B cell (primary cell): ENCODE results near the gene PTGES3L. TPM values are rescaled to one million over a fixed set of nuclear protein-coding genes. Genes with fewer than 3 reads are reported as not detected.
A peak's percentile ranks its signal among the peaks of the same experiment; 100 is the strongest.
"Not testable (repeated sequence)": the region's sequence is repeated elsewhere in the genome, so short reads cannot be mapped to it uniquely, and the experiment has no call there.

Experiments used
- ATAC-seq: fragments of 200-7000 bp; cut with Tn5 transposase; one replicate; pipeline ENCODE4 v1.10.0; 2021; ENCODE audit warnings: low read depth, mild to moderate bottlenecking, moderate number of reproducible peaks, moderate library complexity
- CTCF ChIA-PET: fragments of 350-600 bp; sonication (Branson Sonifier 250); formaldehyde crosslinking; loops from one replicate; lab custom pipeline; 2021; ENCODE audit warnings: antibody characterized with exemption, inconsistent platforms; lab: Charles Lee
- POLR2A ChIA-PET: fragments of 350-600 bp; sonication (Branson Sonifier 250); formaldehyde crosslinking; loops from one replicate; lab custom pipeline; 2021; ENCODE audit warnings: antibody characterized with exemption; lab: Charles Lee
- DNase-seq: peaks from one replicate; pipeline ENCODE4 v3.0.0; 2013
- H2AFZ ChIP-seq: 2 replicates; pipeline ENCODE4 v1.6.1; 2012; ENCODE audit warnings: mild to moderate bottlenecking, low read depth, low read length; ENCODE audit not compliant: insufficient read depth, poor library complexity, severe bottlenecking
- H3K27ac ChIP-seq, 2 donors: 1 replicate in 1 of 2; 2 replicates in 1 of 2; pipeline ENCODE4 v1.5.1; 2012 to 2013; ENCODE audit warnings: low read length in 2 of 2, mild to moderate bottlenecking in 2 of 2, moderate library complexity in 1 of 2
- H3K27me3 ChIP-seq, 4 experiments: fragments of 200-600 bp in 1 of 4; sonication (generic) in 1 of 4; replicated peaks in 1 of 4; 1 replicate in 2 of 4; 2 replicates in 2 of 4; pipeline versions ENCODE4 v1.6.1 to v1.7.0; 2013 to 2016; ENCODE audit warnings: low read length in 3 of 4, mild to moderate bottlenecking in 2 of 4, mixed read lengths in 1 of 4, moderate library complexity in 1 of 4; ENCODE audit not compliant: insufficient read depth in 4 of 4, control insufficient read depth in 3 of 4; ENCODE audit errors: control extremely low read depth in 1 of 4
- H3K36me3 ChIP-seq, 2 experiments: replicated peaks in 1 of 2; 1 replicate in 1 of 2; 2 replicates in 1 of 2; pipeline versions ENCODE4 v1.6.1 to v1.7.1; 2013; ENCODE audit warnings: low read length in 1 of 2; ENCODE audit not compliant: insufficient read depth in 2 of 2, control insufficient read depth in 1 of 2; ENCODE audit errors: control extremely low read depth in 1 of 2, extremely low read depth in 1 of 2
- H3K4me1 ChIP-seq, 2 donors: fragments of 200-600 bp in 1 of 2; sonication (generic) in 1 of 2; 1 replicate in 1 of 2; 2 replicates in 1 of 2; pipeline versions ENCODE4 v1.5.1 to v1.6.1; 2013 to 2017; ENCODE audit warnings: low read length in 2 of 2; ENCODE audit not compliant: control insufficient read depth in 2 of 2, insufficient read depth in 2 of 2
- H3K4me2 ChIP-seq: replicated peaks from 2 replicates; pipeline ENCODE3; 2012; ENCODE audit warnings: mild to moderate bottlenecking, low read depth, low read length; ENCODE audit not compliant: poor library complexity, severe bottlenecking
- H3K4me3 ChIP-seq, 5 experiments: fragments of 200-600 bp in 1 of 5; sonication (generic) in 1 of 5; 1 replicate in 3 of 5; 2 replicates in 2 of 5; pipeline versions ENCODE4 v1.5.1 to v1.7.0; 2011 to 2016; ENCODE audit warnings: low read length in 4 of 5, mild to moderate bottlenecking in 4 of 5, low read depth in 2 of 5, control low read depth in 1 of 5, moderate library complexity in 1 of 5; ENCODE audit not compliant: insufficient read depth in 1 of 5; ENCODE audit errors: control extremely low read depth in 1 of 5, extremely low read depth in 1 of 5
- H3K79me2 ChIP-seq: fragments of 200-600 bp; sonication (generic); one replicate; pipeline ENCODE4 v1.6.0; 2016; ENCODE audit warnings: low read length; ENCODE audit not compliant: control insufficient read depth, insufficient read depth
- H3K9ac ChIP-seq: fragments of 200-600 bp; sonication (generic); 2 replicates; pipeline ENCODE4 v1.6.1; 2017; ENCODE audit warnings: mild to moderate bottlenecking, low read length, moderate library complexity
- H3K9me3 ChIP-seq, 3 donors: one replicate each; pipeline versions ENCODE4 v1.6.1 to v1.7.1; 2013; ENCODE audit warnings: low read length in 2 of 3; ENCODE audit not compliant: control insufficient read depth in 2 of 3, insufficient read depth in 1 of 3; ENCODE audit errors: control extremely low read depth in 1 of 3
- H4K20me1 ChIP-seq: 2 replicates; pipeline ENCODE4 v1.6.0; 2012; ENCODE audit warnings: mild to moderate bottlenecking, low read length; ENCODE audit not compliant: insufficient read depth, control insufficient read depth, poor library complexity, severe bottlenecking
- H3K27ac Mint-ChIP-seq: one replicate; pipeline ENCODE4 v1.8.0; 2021; ENCODE audit warnings: mixed read lengths
- H3K27me3 Mint-ChIP-seq: one replicate; pipeline ENCODE4 v1.8.0; 2021; ENCODE audit warnings: mixed read lengths
- H3K4me1 Mint-ChIP-seq: one replicate; pipeline ENCODE4 v1.8.0; 2021; ENCODE audit warnings: mixed read lengths
- H3K4me3 Mint-ChIP-seq: one replicate; pipeline ENCODE4 v1.8.0; 2021; ENCODE audit warnings: mixed read lengths
- H3K9me3 Mint-ChIP-seq: one replicate; pipeline ENCODE4 v1.8.0; 2022; ENCODE audit warnings: mixed read lengths; ENCODE audit not compliant: insufficient read depth
- CTCF ChIP-seq: fragments of 200-600 bp; IDR thresholded peaks from one replicate; pipeline ENCODE4 v1.8.0; 2022; ENCODE audit warnings: antibody characterized with exemption, mild to moderate bottlenecking
- EZH2 ChIP-seq: IDR thresholded peaks from 2 replicates; pipeline ENCODE4 v1.6.1; 2012; ENCODE audit warnings: borderline replicate concordance, low read depth, mild to moderate bottlenecking, moderate library complexity, low read length; ENCODE audit not compliant: insufficient read depth, poor library complexity, severe bottlenecking
- WGBS: methylation state at CpG from one replicate; pipeline ENCODE4 v1.1.5; 2013; ENCODE audit warnings: missing lambda C conversion rate; ENCODE audit not compliant: insufficient coverage; 5-methylcytosine and 5-hydroxymethylcytosine counted together
- intact Hi-C: fragments of 100-400 bp; cut with micrococcal nuclease; formaldehyde crosslinking; loops from one replicate; pipeline ENCODE4 v1.10.0; 2022
- polyA plus RNA-seq: library from polyadenylated mRNA; depleted of rRNA; stranded (reverse); fragments of >200 nt; gene quantifications from 2 replicates; pipeline ENCODE4 v1.2.3, GENCODE V29; 2012
- total RNA-seq, 2 donors: library from RNA; stranded (reverse); fragments of 120-200 nt in 1 of 2; gene quantifications; 1 replicate in 1 of 2; 2 replicates in 1 of 2; pipeline versions ENCODE4 v1.2.3 to v1.2.4, GENCODE V29; 2013 to 2022

The PTGES3L gene
- total and polyA plus RNA-seq, 2 donors (not counting 1 experiment from before 2014, with no cell fraction given), result 0.94 to 1.0 TPM

- no peak overlapping the region for H3K27ac ChIP-seq
- H3K36me3 ChIP-seq, result no peaks in the 10 kb centered on the region
- no peak overlapping the region for H3K4me3 ChIP-seq
- no peaks in the 10 kb centered on the region for H3K9me3 ChIP-seq
- Mint-ChIP-seq H3K9me3 (no peaks in the 10 kb centered on the region), H3K4me3 (no peak overlapping the region), H3K4me1 (peaks cover 9% of the 10 kb centered on the region), H3K27me3 (no peaks in the 10 kb centered on the region), H3K27ac (peak overlapping the region; percentile 47)
- ChIA-PET POLR2A (interaction anchor here (0.5 kb wide), 1 partner anchor 386 kb away, joined by 5 read pairs; no protein-coding TSS in a partner anchor), CTCF (interaction anchor here (0.9 to 1.7 kb wide), 4 partner anchors 9 to 209 kb away, joined by 3 to 6 read pairs (median 5); partner anchors contain the start of gene PSME3)
- DNase-seq (peak; percentile 50), ATAC-seq (peak; percentile 78)
- H3K27me3 ChIP-seq, result no peaks in the 10 kb centered on the region
- TF ChIP-seq EZH2 (no peak), CTCF (peak; percentile 66)
- no peaks in the 10 kb centered on the region for H3K79me2 ChIP-seq
- 28% methylated on average over 6 of the region's 9 CpGs for WGBS
- peaks cover 8 to 10% of the 10 kb centered on the region in 2 donors for H3K4me1 ChIP-seq
- H4K20me1 ChIP-seq, result no peaks in the 10 kb centered on the region
- intact Hi-C loops, result loop anchor here (1.0 kb wide), 1 partner anchor 208 kb away; no protein-coding TSS in a partner anchor
- H2AFZ ChIP-seq, result peak overlapping the region; percentile 63
- H3K9ac ChIP-seq, result no peak overlapping the region
- H3K4me2 ChIP-seq, result peak overlapping the region; percentile 9
Observed at GRCh38 chr17:42928714-42929496, 51.0 kb downstream of the PTGES3L start.

GRCh38 chr17:42924891-42925290 is 55.0 kb downstream of the PTGES3L start:
- intact Hi-C loops, result no loop called here
- H3K9me3 ChIP-seq, result no peaks in the 10 kb centered on the region
- peaks cover 8 to 10% of the 10 kb centered on the region in 2 donors for H3K4me1 ChIP-seq
- no peak overlapping the region for H3K4me2 ChIP-seq
- no peak overlapping the region for H3K9ac ChIP-seq
- no peaks in the 10 kb centered on the region for H3K36me3 ChIP-seq
- ATAC-seq (no peak), DNase-seq (no peak)
- H2AFZ ChIP-seq, result no peak overlapping the region
- no peaks in the 10 kb centered on the region for H3K79me2 ChIP-seq
- CTCF ChIA-PET, result no interaction called here
- H3K4me3 ChIP-seq, result no peak overlapping the region
- no peaks in the 10 kb centered on the region for H3K9me3 Mint-ChIP-seq
- H3K27me3 Mint-ChIP-seq, result peaks cover 7% of the 10 kb centered on the region
- TF ChIP-seq EZH2 (no peak), CTCF (no peak)
- H3K4me3 Mint-ChIP-seq, result no peak overlapping the region
- peaks cover 9% of the 10 kb centered on the region for H3K4me1 Mint-ChIP-seq
- no peaks in the 10 kb centered on the region for H3K27me3 ChIP-seq
- no peak overlapping the region for H3K27ac ChIP-seq
- no peak overlapping the region for H3K27ac Mint-ChIP-seq
- H4K20me1 ChIP-seq, result no peaks in the 10 kb centered on the region
- POLR2A ChIA-PET, result no interaction called here
- 22% methylated on average over 4 of the region's 5 CpGs for WGBS

GRCh38 chr17:42923472-42923871 is 56.4 kb downstream of the PTGES3L start:
- H3K9me3 Mint-ChIP-seq, H3K4me3 ChIP-seq, ATAC-seq, H2AFZ ChIP-seq, H4K20me1 ChIP-seq, H3K79me2 ChIP-seq, H3K4me1 ChIP-seq, H3K27ac Mint-ChIP-seq, DNase-seq, intact Hi-C loops, H3K4me3 Mint-ChIP-seq, POLR2A ChIA-PET, CTCF ChIA-PET, H3K36me3 ChIP-seq, H3K27me3 ChIP-seq, H3K27ac ChIP-seq, H3K4me1 Mint-ChIP-seq, H3K9ac ChIP-seq, H3K9me3 ChIP-seq, H3K4me2 ChIP-seq: not testable (repeated sequence)
- WGBS, result 56% methylated on average over 4 of the region's 7 CpGs
- peaks cover 11% of the 10 kb centered on the region for H3K27me3 Mint-ChIP-seq
